ENCODE data around the gene PITPNC1.

DNA sequence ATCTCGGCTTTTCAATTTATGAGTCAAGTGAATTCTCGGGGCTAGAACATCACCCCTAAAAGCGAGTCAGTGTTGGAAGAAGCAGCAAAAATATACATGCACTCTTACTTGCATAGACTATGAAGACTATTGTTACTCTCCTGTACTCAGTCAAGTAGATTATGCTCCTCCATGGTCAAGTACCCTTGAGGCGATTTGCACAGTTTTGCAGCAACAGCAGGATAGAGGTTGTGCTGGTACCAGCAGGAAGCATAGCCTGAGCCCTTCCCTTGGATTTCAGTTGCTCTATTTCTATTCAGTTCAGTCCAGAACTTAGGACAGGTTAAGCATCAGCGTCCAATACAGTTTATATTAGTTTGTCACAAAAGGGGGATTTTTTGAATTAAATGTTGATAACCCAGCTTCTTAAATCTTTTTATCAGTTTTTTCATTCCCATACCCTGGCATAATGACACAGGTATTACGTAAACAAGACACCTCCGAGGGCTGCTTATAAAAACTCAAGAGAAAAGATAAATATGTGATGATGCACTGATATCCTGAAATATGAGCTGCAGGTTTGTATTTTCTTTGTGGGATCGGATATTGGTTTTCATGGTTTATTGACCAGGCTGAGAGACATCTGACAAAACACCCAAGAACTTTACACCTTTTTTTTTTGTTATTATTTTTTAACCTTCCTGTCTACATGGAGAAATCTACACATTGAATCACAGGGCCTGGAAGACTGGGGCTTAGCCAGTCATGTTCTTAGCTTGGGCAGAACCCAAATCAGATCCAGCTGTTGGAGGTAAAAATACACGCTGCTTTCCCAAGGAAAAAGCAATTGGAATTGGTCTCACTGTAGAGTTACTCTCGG lies 144.1 kb downstream of the PITPNC1 start:
- TF ChIP-seq CTCF (IDR thresholded peaks at IDR 0.05) = no peak
- TF ChIP-seq POLR2A (IDR thresholded peaks at IDR 0.05; ENCODE audit: low read depth) = no peak
- no peak for TF ChIP-seq POLR2AphosphoS5 (IDR thresholded peaks at IDR 0.05)
- TF ChIP-seq EP300 (IDR thresholded peaks at IDR 0.05) = no peak

All from esophagus muscularis mucosa (tissue), 4 donors.